Esophagus muscularis mucosa (tissue), 4 donors: ENCODE results near the gene DISC1. TPM values are rescaled to one million over a fixed set of nuclear protein-coding genes. Genes with fewer than 3 reads are reported as not detected.

Source experiments
- DNase-seq: peaks from one replicate; pipeline ENCODE4 v3.0.0-alpha.2; 2017; ENCODE audit errors: extremely low spot score
- H3K27ac ChIP-seq, 4 donors: fragments of 200-600 bp; sonication (generic); replicated peaks in 1 of 4; 1 replicate in 3 of 4; 2 replicates in 1 of 4; pipeline ENCODE4 v1.5.1; 2016 to 2019; ENCODE audit warnings: mild to moderate bottlenecking in 1 of 4
- H3K27me3 ChIP-seq, 4 donors: fragments of 200-600 bp; sonication (generic); one replicate each; pipeline versions ENCODE4 v1.5.1 to v1.6.0; 2016 to 2019
- H3K36me3 ChIP-seq, 4 donors: fragments of 200-600 bp; sonication (generic); one replicate each; pipeline ENCODE4 v1.5.1; 2016 to 2019
- H3K4me1 ChIP-seq, 4 donors: fragments of 200-600 bp; sonication (generic); one replicate each; pipeline ENCODE4 v1.5.1; 2016 to 2019
- H3K4me3 ChIP-seq, 4 donors: fragments of 200-600 bp; sonication (generic); 1 replicate in 2 of 4; 2 replicates in 2 of 4; pipeline ENCODE4 v1.5.1; 2016 to 2019; ENCODE audit warnings: mild to moderate bottlenecking in 4 of 4, moderate library complexity in 1 of 4
- H3K9me3 ChIP-seq, 4 donors: fragments of 200-600 bp; sonication (generic); 1 replicate in 3 of 4; 2 replicates in 1 of 4; pipeline ENCODE4 v1.5.1; 2016 to 2019
- EP300 ChIP-seq: sonication (generic); formaldehyde crosslinking; IDR thresholded peaks from one replicate; pipeline ENCODE4 v1.6.1; 2017; ENCODE audit warnings: antibody characterized with exemption
- POLR2A ChIP-seq: fragments of 450-650 bp; IDR thresholded peaks from one replicate; pipeline ENCODE4 v1.6.1; 2017; ENCODE audit warnings: antibody characterized with exemption, moderate library complexity, mild to moderate bottlenecking, low read depth
- POLR2AphosphoS5 ChIP-seq, 2 donors: sonication (generic); formaldehyde crosslinking; IDR thresholded peaks; one replicate each; pipeline ENCODE4 v1.6.1; 2017; ENCODE audit warnings: antibody characterized with exemption in 2 of 2
- WGBS: methylation state at CpG from one replicate; pipeline ENCODE4 v1.1.5; 2018; 5-methylcytosine and 5-hydroxymethylcytosine counted together
- intact Hi-C: fragments of 100-400 bp; cut with DNase I; formaldehyde crosslinking; loops from one replicate; pipeline ENCODE4 v1.15.1; 2023
- total RNA-seq, 4 donors: library from RNA; depleted of rRNA; stranded (reverse); fragments of >200 nt; gene quantifications; one replicate each; pipeline versions ENCODE4 v1.1.0 to v1.2.1, GENCODE V29; 2016
- TF ChIP-seq, protein P1 (sequence below), 3 experiments: fragments of 200-600 bp in 2 of 3; fragments of 450-650 bp in 1 of 3; sonication (generic) in 2 of 3; IDR thresholded peaks; one replicate each; pipeline ENCODE4 v1.5.1; 2017 to 2019; ENCODE audit warnings: antibody characterized with exemption in 3 of 3, mild to moderate bottlenecking in 2 of 3, moderate library complexity in 1 of 3

The DISC1 gene
- total RNA-seq, 4 donors from 2014 or later, result 5.3 to 6.6 (median 6.2) TPM

DNA sequence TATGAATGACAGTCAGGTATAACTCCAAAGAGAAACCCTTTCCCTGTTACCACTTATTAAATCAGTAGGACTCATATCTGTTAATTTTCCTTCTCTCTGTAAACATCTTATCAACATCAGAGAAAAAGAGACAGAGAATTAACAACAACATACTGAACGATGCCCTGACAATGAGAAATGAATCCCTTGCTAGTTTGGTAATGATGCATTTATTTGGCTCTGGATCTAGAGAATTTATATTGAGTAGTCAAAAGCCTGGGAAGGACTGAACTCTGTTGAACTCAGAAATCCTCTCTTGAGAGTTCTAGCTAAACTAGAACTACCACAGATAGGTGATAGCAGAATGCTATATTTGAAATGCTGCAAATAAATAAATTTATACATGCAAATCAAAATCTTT lies 325.6 kb downstream of the DISC1 start:
- Histone ChIP-seq H3K36me3 (no peaks in the 10 kb centered on the region), H3K4me3 (no peak overlapping the region), H3K4me1 (peaks cover 0 to 15% (median 5%) of the 10 kb centered on the region in 4 donors), H3K9me3 (no peaks in the 10 kb centered on the region), H3K27ac (no peak overlapping the region), H3K27me3 (no peaks in the 10 kb centered on the region)
- WGBS, result 25% methylated on average over 1 of the region's 1 CpG
- intact Hi-C loops, result no loop called here
- no peak for TF ChIP-seq POLR2AphosphoS5 (IDR thresholded peaks at IDR 0.05)
- TF ChIP-seq, protein P1, sequence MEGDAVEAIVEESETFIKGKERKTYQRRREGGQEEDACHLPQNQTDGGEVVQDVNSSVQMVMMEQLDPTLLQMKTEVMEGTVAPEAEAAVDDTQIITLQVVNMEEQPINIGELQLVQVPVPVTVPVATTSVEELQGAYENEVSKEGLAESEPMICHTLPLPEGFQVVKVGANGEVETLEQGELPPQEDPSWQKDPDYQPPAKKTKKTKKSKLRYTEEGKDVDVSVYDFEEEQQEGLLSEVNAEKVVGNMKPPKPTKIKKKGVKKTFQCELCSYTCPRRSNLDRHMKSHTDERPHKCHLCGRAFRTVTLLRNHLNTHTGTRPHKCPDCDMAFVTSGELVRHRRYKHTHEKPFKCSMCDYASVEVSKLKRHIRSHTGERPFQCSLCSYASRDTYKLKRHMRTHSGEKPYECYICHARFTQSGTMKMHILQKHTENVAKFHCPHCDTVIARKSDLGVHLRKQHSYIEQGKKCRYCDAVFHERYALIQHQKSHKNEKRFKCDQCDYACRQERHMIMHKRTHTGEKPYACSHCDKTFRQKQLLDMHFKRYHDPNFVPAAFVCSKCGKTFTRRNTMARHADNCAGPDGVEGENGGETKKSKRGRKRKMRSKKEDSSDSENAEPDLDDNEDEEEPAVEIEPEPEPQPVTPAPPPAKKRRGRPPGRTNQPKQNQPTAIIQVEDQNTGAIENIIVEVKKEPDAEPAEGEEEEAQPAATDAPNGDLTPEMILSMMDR (IDR thresholded peaks at IDR 0.05), result no peak
- no peak for TF ChIP-seq POLR2A
- TF ChIP-seq EP300, result no peak
- no peak for DNase-seq

DNA sequence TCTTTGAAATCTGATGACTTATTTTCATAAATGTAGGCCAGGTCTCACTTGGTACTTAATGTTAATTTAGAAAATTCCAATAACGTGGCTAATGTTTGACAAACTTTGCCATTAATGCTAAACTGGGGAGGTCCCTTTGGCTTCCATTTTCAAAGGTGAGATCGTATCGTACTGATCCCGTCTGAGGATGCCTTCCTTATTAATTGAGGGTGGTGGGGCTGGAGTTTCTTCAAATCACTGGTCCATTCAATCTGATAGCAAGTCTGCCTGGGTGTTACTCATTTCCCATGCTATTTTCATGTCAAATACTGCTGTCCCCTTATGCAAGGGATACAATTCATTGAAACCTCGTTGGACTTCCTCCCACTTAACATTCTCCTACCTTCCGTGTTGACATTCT lies 327.1 kb downstream of the DISC1 start:
- no peaks in the 10 kb centered on the region for H3K27me3 ChIP-seq
- DNase-seq, result no peak
- 87% methylated on average over 6 of the region's 6 CpGs for WGBS
- no peaks in the 10 kb centered on the region for H3K9me3 ChIP-seq
- H3K4me1 ChIP-seq, result peaks cover 4 to 15% (median 5%) of the 10 kb centered on the region in 4 donors
- intact Hi-C loops, result no loop called here
- H3K4me3 ChIP-seq, result no peak overlapping the region
- no peak overlapping the region for H3K27ac ChIP-seq
- TF ChIP-seq, protein P1 (IDR thresholded peaks at IDR 0.05), result no peak
- no peak for TF ChIP-seq EP300
- TF ChIP-seq POLR2A, result no peak
- TF ChIP-seq POLR2AphosphoS5 (IDR thresholded peaks at IDR 0.05), result no peak
- no peaks in the 10 kb centered on the region for H3K36me3 ChIP-seq

DNA sequence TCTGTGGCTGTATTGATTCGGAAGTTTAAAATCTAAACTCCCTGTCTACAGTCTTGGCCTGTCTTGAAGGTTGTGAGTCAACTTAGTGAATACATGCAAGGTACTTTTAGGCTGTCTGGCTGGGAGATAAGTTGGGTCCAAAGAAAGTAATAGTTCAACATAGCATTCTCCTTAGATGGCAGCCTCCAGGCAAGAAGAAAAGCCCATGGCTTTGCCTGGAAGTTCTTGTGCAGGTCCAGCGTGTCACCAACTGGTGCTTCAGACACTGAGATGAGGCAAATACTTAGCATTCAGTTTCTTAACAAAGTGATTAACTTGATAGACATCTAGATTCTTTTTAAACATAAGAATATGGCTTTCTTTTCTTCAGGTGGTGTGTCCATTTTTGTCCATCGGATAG lies 328.2 kb downstream of the DISC1 start:
- no peaks in the 10 kb centered on the region for H3K27me3 ChIP-seq
- intact Hi-C loops, result no loop called here

DNA sequence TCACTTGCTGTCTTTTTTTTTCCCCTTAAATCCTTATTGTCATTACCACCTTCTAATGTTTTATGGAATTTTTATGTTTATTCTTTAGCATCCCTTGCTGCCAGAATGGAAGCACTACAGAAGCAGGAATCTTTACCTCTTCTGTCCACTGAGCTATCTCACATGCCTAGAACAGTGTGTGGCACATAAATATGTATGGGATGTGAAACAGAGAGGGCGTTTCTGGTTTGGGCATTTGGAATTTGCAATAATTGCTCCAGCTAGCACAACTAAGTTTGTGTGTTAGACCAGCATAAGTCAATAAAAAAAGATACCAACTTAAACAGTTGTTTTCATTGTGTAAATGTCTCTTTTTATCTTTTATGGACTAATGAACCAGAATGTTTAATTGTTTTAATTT lies 330.8 kb downstream of the DISC1 start:
- Histone ChIP-seq H3K27ac (no peak overlapping the region), H3K36me3 (no peaks in the 10 kb centered on the region), H3K27me3 (no peaks in the 10 kb centered on the region), H3K4me1 (peaks cover 0 to 4% (median 0%) of the 10 kb centered on the region in 4 donors), H3K9me3 (no peaks in the 10 kb centered on the region), H3K4me3 (no peak overlapping the region)
- TF ChIP-seq EP300 (no peak), POLR2AphosphoS5 (IDR thresholded peaks at IDR 0.05) (no peak), POLR2A (no peak)
- TF ChIP-seq, protein P1 (IDR thresholded peaks at IDR 0.05), result no peak
- intact Hi-C loops, result no loop called here
- 88% methylated on average over 1 of the region's 1 CpG for WGBS
- no peak for DNase-seq

More for the DNA sequence above, 328.2 kb downstream of the DISC1 start:
- H3K36me3 ChIP-seq, result no peaks in the 10 kb centered on the region
- DNase-seq, result no peak
- H3K9me3 ChIP-seq, result no peaks in the 10 kb centered on the region
- WGBS, result 99% methylated on average over 3 of the region's 3 CpGs
- no peak overlapping the region for H3K4me3 ChIP-seq
- H3K4me1 ChIP-seq, result peaks cover 4 to 9% (median 5%) of the 10 kb centered on the region in 4 donors
- TF ChIP-seq EP300 (no peak), POLR2AphosphoS5 (IDR thresholded peaks at IDR 0.05) (no peak), POLR2A (no peak)
- TF ChIP-seq, protein P1 (IDR thresholded peaks at IDR 0.05), result no peak
- H3K27ac ChIP-seq, result no peak overlapping the region

DNA sequence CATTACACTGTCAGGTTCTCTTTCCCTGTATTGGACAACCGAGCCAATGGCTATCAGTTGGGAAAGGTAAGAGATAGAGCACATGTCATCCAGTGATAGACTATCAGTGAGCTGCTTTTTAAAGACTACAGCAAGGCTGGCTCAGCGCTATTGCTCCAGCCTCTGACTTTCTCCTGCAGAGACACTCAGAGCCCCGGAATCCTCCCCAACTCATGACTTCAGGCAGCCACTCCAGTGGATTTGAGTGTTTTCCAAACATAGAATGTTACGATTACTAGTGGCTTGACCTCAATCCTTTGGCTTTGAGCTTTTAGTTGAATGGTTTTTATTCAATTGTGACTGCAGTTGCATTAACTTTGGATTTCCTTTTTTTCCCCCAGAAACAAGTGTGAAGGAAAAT lies 331.9 kb downstream of the DISC1 start:
- Histone ChIP-seq H3K36me3 (no peaks in the 10 kb centered on the region), H3K27me3 (no peaks in the 10 kb centered on the region), H3K9me3 (no peaks in the 10 kb centered on the region), H3K27ac (no peak overlapping the region), H3K4me1 (peaks cover 0 to 4% (median 0%) of the 10 kb centered on the region in 4 donors), H3K4me3 (no peak overlapping the region)
- intact Hi-C loops, result no loop called here
- DNase-seq, result no peak
- WGBS, result 76% methylated on average over 4 of the region's 4 CpGs
- no peak for TF ChIP-seq POLR2A
- TF ChIP-seq EP300, result no peak
